ENCODE results near the gene FRA10AC1. TPM values are rescaled to one million over a fixed set of nuclear protein-coding genes. Genes with fewer than 3 reads are reported as not detected.
A peak's percentile ranks its signal among the peaks of the same experiment; 100 is the strongest.
"Not testable (repeated sequence)": the region's sequence is repeated elsewhere in the genome, so short reads cannot be mapped to it uniquely, and the experiment has no call there.

FRA10AC1 gene
- polyA plus RNA-seq, 1 donor from 2014 or later, result 5.9 TPM

DNA sequence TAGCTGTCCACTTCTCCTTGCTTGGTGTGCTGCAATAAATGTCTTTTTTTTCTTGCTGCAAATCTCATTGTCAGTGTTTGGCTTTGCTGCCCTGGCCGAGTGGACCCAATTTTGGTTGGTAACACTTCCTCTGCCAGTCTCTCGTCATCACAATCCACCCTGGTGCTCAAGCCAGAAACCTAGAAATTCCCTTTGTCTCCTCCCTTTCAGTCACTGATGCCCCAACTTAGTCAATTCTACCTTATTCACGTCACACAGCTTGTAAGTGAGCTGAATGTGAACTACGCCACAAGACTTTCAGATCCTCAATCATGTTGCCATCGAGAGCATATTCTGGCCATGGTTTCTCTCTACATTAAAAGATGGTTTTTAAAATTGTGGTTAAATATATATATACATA, 13.0 kb upstream of the FRA10AC1 start:
- Mint-ChIP-seq H3K27me3 (peaks cover 5% of the 10 kb centered on the region), H3K36me3 (no peaks in the 10 kb centered on the region), H3K9me3 (no peaks in the 10 kb centered on the region), H3K4me3 (peak overlapping the region in 1 of 4 donors; percentile 4), H3K4me1 (peaks cover 3 to 8% (median 8%) of the 10 kb centered on the region in 3 donors), H3K27ac (no peak overlapping the region)

DNA sequence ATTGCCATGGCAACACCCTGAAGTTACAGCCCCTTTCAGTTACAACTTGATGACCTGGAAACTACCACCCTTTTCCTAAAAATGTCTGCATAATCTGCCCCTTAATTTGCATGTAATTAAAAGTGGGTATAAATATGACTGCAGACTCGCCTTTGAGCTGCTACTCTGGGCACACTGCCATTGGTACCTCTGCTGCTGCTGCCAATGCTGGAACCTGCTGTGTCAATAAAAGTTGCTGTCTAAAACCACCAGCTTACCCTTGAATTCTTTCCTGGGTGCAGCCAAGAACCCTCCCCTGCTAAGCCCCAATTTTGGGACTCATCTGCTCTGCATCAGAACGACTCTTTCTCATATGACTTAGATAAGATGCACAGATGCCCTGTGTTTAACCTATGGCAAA, 10.2 kb upstream of the FRA10AC1 start:
- Mint-ChIP-seq H3K27me3 (peaks cover 4% of the 10 kb centered on the region), H3K27ac (no peak overlapping the region), H3K4me3 (no peak overlapping the region), H3K4me1 (peaks cover 0 to 6% (median 0%) of the 10 kb centered on the region in 3 donors), H3K36me3 (no peaks in the 10 kb centered on the region), H3K9me3 (no peaks in the 10 kb centered on the region)

DNA sequence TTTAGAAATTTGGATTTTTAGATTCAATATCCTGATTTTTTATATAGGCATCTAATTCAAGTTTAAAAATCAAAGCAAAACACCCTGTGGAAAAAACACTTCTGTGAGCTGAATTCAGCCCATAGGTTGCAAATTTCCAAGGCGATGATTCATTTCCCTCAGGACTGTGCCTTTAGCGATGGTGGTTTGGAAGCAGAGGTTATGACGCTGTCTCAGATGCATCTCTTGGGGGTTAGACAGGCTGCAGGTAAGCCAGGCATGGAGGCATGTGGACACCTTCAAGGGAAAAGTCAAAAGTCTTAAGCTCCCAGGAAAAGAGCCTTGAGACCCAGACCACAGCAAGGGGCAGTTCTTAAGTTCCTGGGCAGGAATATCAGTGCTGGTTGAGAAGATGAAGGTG, 9.5 kb upstream of the FRA10AC1 start:
- H3K36me3 Mint-ChIP-seq, result no peaks in the 10 kb centered on the region
- H3K27ac Mint-ChIP-seq, result no peak overlapping the region
- peaks cover 0 to 6% (median 0%) of the 10 kb centered on the region in 3 donors for H3K4me1 Mint-ChIP-seq
- H3K27me3 Mint-ChIP-seq, result peaks cover 1% of the 10 kb centered on the region
- H3K9me3 Mint-ChIP-seq, result peaks cover 0 to under 1% (median 0%) of the 10 kb centered on the region in 3 donors
- no peak overlapping the region for H3K4me3 Mint-ChIP-seq

DNA sequence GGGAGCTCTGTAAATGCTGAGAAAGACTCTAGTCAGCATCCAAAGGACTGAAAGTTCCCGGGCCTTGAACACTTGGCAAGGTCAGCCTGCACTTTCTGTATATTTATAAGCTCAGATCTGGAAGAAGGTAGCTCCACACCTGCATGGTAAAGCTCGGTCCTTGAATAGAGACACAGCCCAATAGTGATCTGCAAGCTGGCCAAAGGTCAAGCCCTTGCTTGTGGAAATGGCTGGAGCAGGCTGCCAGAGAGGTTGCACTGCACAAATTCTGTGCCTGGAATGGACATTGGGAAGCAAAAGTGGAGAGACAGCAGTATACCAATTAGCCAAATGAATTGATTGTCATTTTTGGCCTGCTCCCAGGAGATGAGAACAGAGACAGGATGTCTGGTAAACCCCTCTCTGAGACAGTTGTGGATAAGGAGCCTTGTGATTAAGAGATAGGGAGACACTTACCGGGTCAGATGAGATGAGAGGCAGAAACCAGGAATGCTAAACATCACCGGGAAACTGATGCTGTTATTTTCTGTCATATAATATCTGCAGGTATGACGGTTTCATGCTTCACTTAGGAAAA, 8.0 kb upstream of the FRA10AC1 start:
- Mint-ChIP-seq H3K4me3 (no peak overlapping the region), H3K36me3 (no peaks in the 10 kb centered on the region), H3K27ac (no peak overlapping the region), H3K27me3 (peaks cover 1% of the 10 kb centered on the region), H3K9me3 (peaks cover 0 to 2% (median 0%) of the 10 kb centered on the region in 3 donors), H3K4me1 (peaks cover 0 to 4% (median 0%) of the 10 kb centered on the region in 3 donors)

DNA sequence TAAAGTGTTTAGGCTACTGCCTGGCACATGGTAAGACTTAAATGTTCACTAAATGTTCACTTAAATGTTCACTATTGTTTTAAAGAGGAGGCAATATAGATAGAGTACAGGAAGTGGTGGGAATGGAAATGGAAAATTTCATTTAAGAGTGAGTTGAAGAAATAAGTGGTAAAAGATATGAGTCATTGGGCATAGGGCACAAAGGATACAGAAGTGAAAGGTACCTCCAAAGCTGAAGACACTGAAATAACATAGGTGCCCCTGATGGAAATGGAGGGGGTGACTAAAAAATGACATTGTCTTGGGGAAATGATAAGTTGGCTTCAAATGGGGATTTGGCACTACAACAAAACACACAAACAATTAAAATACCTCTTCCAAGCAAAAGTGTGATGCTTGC, 5.2 kb upstream of the FRA10AC1 start:
- H3K27ac Mint-ChIP-seq, result no peak overlapping the region
- H3K4me3 Mint-ChIP-seq, result no peak overlapping the region
- H3K36me3 Mint-ChIP-seq, result no peaks in the 10 kb centered on the region
- peaks cover 1% of the 10 kb centered on the region for H3K27me3 Mint-ChIP-seq
- H3K9me3 Mint-ChIP-seq, result peaks cover 0 to 2% (median 0%) of the 10 kb centered on the region in 3 donors
- peaks cover 2 to 4% (median 4%) of the 10 kb centered on the region in 3 donors for H3K4me1 Mint-ChIP-seq

DNA sequence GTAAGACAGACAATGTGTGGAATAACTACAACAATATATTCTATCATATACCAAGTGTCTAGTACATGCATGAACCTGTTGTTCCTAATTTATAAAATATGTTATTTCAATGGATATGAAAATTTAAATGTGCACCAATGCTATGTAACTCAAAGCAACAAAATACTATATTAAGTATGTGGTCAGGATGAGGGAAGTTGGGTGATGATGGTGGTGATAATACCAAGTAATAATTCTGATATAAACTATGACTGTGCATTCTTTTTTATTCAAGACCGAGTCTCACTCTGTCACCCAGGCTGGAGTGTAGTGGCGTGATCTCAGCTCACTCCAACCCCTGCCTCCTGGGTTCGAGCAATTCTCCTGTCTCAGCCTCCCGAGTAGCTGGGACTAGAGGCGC, 2.1 kb upstream of the FRA10AC1 start:
- Mint-ChIP-seq H3K36me3 (no peaks in the 10 kb centered on the region), H3K9me3 (peaks cover 0 to 2% (median 0%) of the 10 kb centered on the region in 3 donors), H3K27me3 (no peaks in the 10 kb centered on the region), H3K4me1 (peaks cover 2 to 8% (median 4%) of the 10 kb centered on the region in 3 donors), H3K4me3 (no peak overlapping the region), H3K27ac (no peak overlapping the region)

DNA sequence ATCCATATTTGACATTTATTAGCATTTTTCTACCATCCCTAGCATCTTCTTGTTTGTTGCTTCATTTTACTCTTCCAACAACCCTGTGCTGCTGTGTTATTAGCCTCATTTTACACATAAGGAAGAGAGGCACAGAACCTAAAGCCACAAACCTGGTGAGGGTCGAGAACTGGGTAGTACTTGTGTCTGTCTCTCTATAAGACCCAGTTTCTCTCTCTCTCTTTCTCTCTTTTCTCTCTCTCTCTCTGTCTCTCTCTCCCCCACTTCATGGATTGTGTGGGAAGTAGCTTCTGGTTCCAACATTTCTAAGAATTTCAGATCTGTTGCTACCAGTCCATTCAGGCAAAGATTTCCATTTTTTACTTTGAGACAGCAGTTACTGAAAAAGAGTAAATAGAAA, 1.4 kb upstream of the FRA10AC1 start:
- no peaks in the 10 kb centered on the region for H3K27me3 Mint-ChIP-seq
- peak overlapping the region in 2 of 4 donors; percentile 52 to 65 for H3K4me3 Mint-ChIP-seq
- peaks cover 0 to 2% (median 0%) of the 10 kb centered on the region in 3 donors for H3K9me3 Mint-ChIP-seq
- H3K36me3 Mint-ChIP-seq, result no peaks in the 10 kb centered on the region
- peak overlapping the region in 1 of 3 donors; percentile 88 for H3K27ac Mint-ChIP-seq
- H3K4me1 Mint-ChIP-seq, result peaks cover 2 to 10% (median 4%) of the 10 kb centered on the region in 3 donors

DNA sequence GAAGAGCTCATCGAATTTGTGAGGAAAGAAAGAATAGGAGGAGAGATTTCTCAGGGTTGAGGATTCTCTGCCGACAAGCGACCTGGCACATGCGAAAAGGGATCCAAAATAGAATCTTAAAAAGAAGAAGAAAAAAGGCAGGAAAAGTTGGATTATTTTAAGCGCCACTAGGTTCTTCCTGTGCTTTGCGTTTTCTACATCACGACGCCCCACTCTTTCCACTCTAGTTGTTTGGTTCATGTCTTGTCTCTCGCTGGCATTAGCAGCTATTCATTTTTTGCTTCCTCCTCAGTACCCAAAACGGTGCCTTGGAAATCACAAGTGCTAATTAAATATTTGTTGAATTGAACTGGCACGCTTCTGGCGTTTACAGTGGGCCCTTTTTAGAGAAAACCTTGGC, 674 bp upstream of the FRA10AC1 start:
- Mint-ChIP-seq H3K36me3 (no peaks in the 10 kb centered on the region), H3K27me3 (no peaks in the 10 kb centered on the region), H3K4me1 (peaks cover 2 to 10% (median 4%) of the 10 kb centered on the region in 3 donors), H3K9me3 (peaks cover 0 to 2% (median 0%) of the 10 kb centered on the region in 3 donors), H3K4me3 (no peak overlapping the region), H3K27ac (no peak overlapping the region)

DNA sequence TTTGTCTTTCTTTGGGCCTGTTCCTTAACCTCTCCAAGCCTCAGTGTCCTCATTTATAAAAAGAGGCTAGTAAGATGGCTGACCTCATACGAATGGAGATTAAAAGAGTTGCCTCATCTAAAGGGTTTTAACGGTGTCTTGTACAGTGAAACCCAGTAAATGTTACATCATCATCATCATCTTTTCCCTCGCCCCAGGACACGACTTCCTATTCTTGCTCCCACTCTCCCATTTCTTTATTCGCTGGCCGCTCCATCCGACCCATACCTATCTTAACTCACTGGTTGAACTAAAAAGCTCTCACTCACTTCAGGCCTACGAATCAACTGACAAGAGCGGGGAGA, 554 bp downstream of the FRA10AC1 start:
- Mint-ChIP-seq H3K9me3 (peaks cover 0 to 1% (median 0%) of the 10 kb centered on the region in 3 donors), H3K27me3 (no peaks in the 10 kb centered on the region), H3K27ac (no peak overlapping the region), H3K4me3 (no peak overlapping the region), H3K36me3 (peaks cover 4% of the 10 kb centered on the region), H3K4me1 (peaks cover 4 to 12% (median 4%) of the 10 kb centered on the region in 3 donors)

DNA sequence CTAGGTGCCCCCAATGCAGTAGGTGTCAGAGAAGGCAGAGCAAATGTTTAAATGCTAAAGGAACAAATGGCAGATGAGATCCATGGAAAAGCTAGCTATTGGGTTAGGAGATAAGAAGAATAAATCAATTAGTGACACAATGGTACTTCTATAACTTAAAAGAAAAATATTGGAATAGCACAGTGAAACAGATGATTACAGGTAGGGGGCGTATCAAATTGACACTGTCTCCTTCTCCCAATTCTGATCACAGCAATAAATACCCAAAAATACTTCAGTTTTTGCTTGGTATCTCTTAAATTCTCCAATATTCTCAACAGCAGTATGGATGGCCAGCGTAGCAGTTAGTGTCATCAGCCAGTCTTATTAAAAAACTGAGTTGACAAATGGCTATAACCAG, 5.2 kb downstream of the FRA10AC1 start:
- H3K4me3 Mint-ChIP-seq, result no peak overlapping the region
- H3K9me3 Mint-ChIP-seq, result no peaks in the 10 kb centered on the region
- H3K27me3 Mint-ChIP-seq, result no peaks in the 10 kb centered on the region
- H3K27ac Mint-ChIP-seq, result peak overlapping the region in 1 of 3 donors; percentile 59
- peaks cover 4 to 11% (median 5%) of the 10 kb centered on the region in 3 donors for H3K4me1 Mint-ChIP-seq
- H3K36me3 Mint-ChIP-seq, result peaks cover 4% of the 10 kb centered on the region

DNA sequence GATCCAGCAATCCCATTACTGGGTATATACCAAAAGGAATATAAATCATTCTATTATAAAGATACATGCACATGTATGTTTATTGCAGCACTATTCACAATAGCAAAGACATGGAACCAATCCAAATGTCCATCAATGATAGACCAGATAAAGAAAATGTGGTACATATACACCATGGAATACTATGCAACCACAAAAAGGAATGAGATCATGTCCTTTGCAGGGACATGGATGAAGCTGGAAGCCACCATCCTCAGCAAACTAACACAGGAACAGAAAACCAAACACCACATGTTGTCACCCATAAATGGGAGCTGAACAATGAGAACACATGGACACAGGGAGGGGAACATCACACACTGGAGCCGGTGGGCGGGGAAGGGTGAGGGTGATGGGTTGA, 5.8 kb downstream of the FRA10AC1 start:
- not testable (repeated sequence) for H3K36me3 Mint-ChIP-seq, H3K4me3 Mint-ChIP-seq, H3K27ac Mint-ChIP-seq, H3K27me3 Mint-ChIP-seq, H3K9me3 Mint-ChIP-seq
- H3K4me1 Mint-ChIP-seq, result peaks cover 4 to 11% (median 5%) of the 10 kb centered on the region in 3 donors

DNA sequence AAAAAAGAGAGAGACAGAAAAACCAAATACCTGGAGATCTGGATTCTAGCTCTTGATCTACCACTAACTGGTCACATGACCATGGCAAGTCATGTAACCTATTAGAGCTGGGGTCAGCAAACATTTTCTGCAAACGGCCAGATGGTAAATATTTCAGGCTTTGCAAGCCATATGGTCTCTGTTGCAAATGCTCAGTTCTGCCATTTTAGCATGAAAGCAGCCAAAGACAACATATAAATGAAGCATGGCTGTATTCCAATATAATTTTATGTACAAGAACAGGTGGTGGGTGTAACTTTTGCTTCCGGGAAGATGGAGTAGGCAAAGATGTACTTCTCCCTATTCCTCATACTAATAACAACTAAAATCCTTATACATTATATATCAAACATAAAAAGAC, 6.7 kb downstream of the FRA10AC1 start:
- H3K27me3 Mint-ChIP-seq, result no peaks in the 10 kb centered on the region
- peaks cover 4% of the 10 kb centered on the region for H3K36me3 Mint-ChIP-seq
- no peak overlapping the region for H3K4me3 Mint-ChIP-seq
- H3K27ac Mint-ChIP-seq, result no peak overlapping the region
- H3K9me3 Mint-ChIP-seq, result no peaks in the 10 kb centered on the region
- peaks cover 4 to 11% (median 5%) of the 10 kb centered on the region in 3 donors for H3K4me1 Mint-ChIP-seq

DNA sequence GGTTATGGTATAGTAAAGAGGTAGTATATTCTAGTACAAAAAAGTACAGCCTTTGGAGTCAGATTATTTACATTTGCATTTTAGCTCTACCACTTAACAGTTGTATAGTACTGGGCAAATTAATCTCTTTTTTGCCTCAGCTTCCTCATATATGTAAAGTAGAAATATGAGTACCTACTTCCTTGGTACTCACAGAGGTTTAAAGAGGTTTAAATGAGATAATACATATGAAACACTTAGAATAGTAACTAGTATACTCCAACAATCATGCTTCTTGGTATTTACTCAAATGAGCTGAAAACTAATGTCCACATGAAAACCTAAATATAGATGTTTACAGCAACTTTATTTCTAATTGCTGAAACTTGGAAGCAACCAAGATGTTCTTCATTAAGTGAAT, 14.7 kb downstream of the FRA10AC1 start:
- Mint-ChIP-seq H3K36me3 (peaks cover 4% of the 10 kb centered on the region), H3K27ac (no peak overlapping the region), H3K4me1 (no peaks in the 10 kb centered on the region), H3K9me3 (no peaks in the 10 kb centered on the region), H3K4me3 (no peak overlapping the region), H3K27me3 (no peaks in the 10 kb centered on the region)

DNA sequence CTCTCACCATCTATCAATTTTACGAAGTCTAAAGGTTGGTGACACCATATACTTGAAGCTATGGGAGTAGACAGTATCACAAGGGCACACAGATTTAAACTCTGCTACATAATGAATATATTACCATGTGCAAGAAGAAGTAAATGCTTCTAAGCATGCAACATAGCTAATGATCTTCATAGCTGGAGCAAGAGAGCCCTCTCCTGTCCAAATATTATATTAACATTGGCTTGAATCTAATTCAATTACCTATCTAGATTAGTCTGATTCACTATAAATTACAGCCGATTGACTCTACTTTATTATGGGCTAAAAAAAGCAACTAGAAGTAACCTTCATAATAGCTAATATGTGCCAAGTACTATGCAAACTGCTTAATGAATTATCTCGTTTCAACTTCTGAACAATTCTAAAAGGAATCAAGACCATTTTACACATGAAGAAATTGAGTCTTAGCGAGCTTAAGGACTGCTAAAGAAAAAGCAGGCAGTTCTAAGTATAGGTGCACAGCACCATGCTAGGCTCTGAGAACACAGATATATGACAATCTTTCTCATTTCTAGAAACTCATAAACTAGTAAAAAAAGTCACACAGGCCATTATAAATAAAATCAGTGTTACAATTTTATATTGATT, 21.9 kb downstream of the FRA10AC1 start:
- no peaks in the 10 kb centered on the region for H3K27me3 Mint-ChIP-seq
- H3K36me3 Mint-ChIP-seq, result peaks cover 1% of the 10 kb centered on the region
- H3K9me3 Mint-ChIP-seq, result no peaks in the 10 kb centered on the region
- H3K4me3 Mint-ChIP-seq, result no peak overlapping the region
- no peaks in the 10 kb centered on the region for H3K4me1 Mint-ChIP-seq
- no peak overlapping the region for H3K27ac Mint-ChIP-seq

DNA sequence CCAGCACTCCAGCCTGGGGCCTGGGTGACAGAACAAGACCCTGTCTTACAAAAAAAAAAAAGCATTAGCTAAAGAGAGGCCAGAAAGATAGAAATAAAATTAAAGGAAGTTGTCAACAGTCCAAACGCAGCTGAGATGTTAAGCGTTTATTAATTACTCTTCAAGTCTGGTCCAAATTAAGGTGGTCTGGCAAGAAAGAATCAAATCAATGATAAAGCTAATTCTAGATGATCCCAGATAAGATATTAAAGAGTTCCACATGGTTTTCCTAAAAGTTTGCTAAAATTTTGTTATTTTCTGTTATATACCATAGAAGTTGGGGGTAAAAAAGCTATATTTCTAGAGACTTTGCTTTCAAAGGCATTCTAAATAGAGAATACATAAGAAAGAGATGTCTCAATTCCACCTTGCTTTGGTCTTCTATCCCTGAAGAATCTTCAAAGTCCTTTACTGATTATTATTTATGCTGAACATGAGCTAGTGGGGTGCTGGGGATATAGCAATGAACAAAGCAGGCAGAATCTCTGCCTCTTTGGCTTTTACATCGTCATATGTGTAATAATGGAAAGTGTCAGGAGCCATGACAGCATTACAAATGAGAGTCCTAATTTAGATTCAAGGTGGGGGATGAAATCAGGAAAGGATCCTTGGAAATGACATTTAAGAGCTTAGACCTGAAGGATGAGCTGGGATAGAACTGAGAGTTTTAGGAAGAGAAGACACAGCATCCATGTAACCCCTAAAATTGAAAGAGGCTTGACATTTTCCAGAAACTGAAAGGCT, 23.4 kb downstream of the FRA10AC1 start:
- H3K36me3 Mint-ChIP-seq, result peaks cover 1% of the 10 kb centered on the region
- H3K27ac Mint-ChIP-seq, result no peak overlapping the region
- no peaks in the 10 kb centered on the region for H3K9me3 Mint-ChIP-seq
- H3K27me3 Mint-ChIP-seq, result no peaks in the 10 kb centered on the region
- H3K4me1 Mint-ChIP-seq, result no peaks in the 10 kb centered on the region
- no peak overlapping the region for H3K4me3 Mint-ChIP-seq

Measured in IgD-negative memory B cell (primary cell).